ENCODE data around the gene C14orf93.

Gene C14orf93

DNA sequence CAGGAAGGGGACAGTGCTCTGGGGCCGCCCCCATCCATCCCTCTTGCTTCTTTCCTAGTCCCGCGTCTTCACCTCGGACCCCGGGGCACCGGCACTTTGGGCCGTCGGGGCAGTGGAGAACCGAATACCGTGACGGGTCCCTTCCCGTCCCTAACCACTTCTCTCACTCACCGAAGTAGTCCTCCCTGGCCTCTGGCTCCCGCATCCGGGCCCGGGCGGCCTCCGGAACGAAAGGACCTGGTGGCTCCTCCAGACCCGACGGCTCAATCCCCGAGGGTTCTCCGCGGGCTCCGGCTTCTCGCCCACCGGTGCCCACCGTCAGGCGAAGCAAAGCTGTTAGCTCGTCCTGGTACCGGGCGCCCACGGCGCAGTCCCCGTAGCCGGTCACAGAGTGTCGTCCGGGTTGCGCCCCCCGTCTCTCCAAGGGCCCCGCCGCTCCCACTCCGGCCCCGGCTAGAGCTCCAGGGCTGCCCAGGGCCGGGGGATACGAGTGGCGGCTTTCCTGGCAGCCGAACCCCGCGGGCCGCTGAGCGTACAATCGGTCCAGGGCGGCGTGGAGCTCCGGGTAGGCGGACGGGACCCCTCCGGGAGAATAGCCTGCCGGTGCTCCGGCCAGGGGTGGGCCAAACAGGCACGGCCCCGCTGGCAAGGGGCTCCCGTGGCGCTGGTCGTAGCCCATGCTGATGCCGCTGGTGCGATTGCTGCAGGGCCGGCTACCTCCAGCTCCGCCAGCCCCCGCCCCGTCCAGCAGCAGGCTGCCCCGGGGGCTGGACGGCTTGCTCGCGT is 28.7 kb downstream of the C14orf93 start:
- TF ChIP-seq, protein P1, sequence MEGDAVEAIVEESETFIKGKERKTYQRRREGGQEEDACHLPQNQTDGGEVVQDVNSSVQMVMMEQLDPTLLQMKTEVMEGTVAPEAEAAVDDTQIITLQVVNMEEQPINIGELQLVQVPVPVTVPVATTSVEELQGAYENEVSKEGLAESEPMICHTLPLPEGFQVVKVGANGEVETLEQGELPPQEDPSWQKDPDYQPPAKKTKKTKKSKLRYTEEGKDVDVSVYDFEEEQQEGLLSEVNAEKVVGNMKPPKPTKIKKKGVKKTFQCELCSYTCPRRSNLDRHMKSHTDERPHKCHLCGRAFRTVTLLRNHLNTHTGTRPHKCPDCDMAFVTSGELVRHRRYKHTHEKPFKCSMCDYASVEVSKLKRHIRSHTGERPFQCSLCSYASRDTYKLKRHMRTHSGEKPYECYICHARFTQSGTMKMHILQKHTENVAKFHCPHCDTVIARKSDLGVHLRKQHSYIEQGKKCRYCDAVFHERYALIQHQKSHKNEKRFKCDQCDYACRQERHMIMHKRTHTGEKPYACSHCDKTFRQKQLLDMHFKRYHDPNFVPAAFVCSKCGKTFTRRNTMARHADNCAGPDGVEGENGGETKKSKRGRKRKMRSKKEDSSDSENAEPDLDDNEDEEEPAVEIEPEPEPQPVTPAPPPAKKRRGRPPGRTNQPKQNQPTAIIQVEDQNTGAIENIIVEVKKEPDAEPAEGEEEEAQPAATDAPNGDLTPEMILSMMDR (IDR thresholded peaks at IDR 0.05; ENCODE audit: insufficient read depth, low read length, poor library complexity, severe bottlenecking), result no peak
- H3K36me3 ChIP-seq (ENCODE audit: control insufficient read depth, insufficient read depth, low read length), result no peaks in the 10 kb centered on the region
- H3K4me3 ChIP-seq (replicated peaks; ENCODE audit: low read depth, low read length), result no peak overlapping the region; the same call in 1 of the 2 replicates
- no peak for DNase-seq (ENCODE audit: extremely low read depth, insufficient read length)
- H3K27me3 ChIP-seq (replicated peaks; ENCODE audit: control insufficient read depth, insufficient read depth, low read length), result no peaks in the 10 kb centered on the region

DNA sequence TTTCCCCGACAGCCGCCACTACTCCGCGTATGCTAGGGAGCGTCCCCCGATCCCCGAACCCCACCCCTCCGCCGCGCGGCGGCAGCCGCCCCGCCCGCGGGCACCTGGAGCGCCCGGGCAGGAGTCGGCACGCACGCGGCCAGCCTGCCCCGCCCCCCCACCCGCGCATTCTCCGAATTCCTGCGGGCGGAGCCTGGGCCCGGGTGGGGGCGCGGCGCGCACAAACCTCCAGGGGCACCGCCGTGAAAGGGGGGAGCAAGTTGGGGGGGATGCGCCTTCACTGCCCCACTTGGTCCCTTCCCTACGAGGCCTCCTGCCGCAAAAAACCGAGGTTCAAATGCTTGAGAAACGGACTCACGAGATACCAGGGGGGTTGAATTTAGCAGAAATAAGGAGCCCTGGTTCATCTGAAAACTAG is 29.3 kb downstream of the C14orf93 start:
- Histone ChIP-seq H3K27me3 (replicated peaks; ENCODE audit: control insufficient read depth, insufficient read depth, low read length) (no peaks in the 10 kb centered on the region), H3K36me3 (ENCODE audit: control insufficient read depth, insufficient read depth, low read length) (no peaks in the 10 kb centered on the region), H3K4me3 (replicated peaks; ENCODE audit: low read depth, low read length) (no peak overlapping the region; the same call in 1 of the 2 replicates)
- DNase-seq (ENCODE audit: extremely low read depth, insufficient read length), result no peak
- TF ChIP-seq, protein P1 (IDR thresholded peaks at IDR 0.05; ENCODE audit: insufficient read depth, low read length, poor library complexity, severe bottlenecking), result no peak

DNA sequence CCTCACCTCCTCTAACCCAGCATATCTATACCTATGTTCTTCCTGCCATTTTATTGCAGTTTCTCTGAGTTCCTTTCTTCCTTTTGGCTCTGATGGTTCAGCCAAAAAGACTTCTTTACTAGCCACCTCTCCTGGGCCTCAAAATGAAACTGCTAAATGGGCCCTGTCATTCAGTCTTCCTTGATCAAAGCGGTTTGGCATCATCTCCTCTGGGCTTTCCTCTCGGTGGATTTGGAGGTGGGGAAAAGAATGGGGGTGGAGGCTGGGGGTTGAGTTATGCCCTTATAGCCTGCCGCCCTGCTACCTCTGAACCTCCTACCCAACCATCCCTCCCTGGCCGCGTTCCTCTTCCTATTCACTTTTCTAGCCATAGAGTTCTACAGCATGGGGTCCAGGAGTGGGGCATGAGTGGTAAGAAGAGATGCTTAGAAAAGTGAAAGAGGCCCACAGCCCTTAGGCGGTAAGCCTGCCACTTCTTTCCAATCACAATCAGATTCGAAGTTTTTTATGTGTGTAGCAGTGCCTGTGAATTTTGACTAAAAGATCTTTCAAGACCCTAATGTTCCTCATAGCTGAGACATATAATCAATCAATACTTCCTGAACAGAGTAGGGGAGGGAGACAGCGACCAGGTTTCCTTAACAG is 30.1 kb downstream of the C14orf93 start:
- TF ChIP-seq, protein P1 (IDR thresholded peaks at IDR 0.05; ENCODE audit: insufficient read depth, low read length, poor library complexity, severe bottlenecking), result no peak
- Histone ChIP-seq H3K27me3 (replicated peaks; ENCODE audit: control insufficient read depth, insufficient read depth, low read length) (no peaks in the 10 kb centered on the region), H3K36me3 (ENCODE audit: control insufficient read depth, insufficient read depth, low read length) (no peaks in the 10 kb centered on the region), H3K4me3 (replicated peaks; ENCODE audit: low read depth, low read length) (no peak overlapping the region)
- DNase-seq (ENCODE audit: extremely low read depth, insufficient read length), result no peak

DNA sequence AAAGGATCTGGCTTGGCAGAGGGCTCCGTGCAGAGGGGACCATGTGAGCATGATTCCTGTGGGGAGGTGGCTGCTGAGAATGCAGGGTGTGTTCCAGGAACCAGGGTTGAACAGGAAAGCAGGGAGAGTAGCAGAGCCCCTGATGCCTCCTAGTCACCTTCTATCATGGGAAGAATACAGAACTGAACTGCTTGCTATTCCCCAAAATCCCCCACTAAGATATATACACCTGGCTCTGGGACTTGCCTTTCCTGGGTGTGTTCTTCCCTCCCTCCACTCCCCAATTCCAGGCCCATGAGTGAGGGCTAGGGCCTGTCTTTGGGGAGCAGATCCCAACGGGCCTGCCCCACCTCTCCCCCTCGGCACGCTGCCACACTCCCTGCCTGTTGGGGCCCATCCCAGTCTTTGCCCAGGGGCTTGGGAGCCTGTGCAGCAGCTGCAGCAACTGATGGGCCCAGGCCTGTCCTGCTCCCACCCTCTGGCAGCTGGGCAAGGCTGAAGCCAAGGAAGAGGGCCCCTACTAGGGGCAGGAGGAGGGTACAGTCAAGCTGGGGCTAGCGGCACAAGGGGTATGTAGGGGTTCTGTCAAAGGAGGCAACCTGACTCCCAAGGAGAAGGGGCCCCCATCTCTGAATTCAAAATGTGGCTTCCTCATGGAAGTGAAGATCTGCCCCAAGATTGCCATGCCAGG is 30.8 kb downstream of the C14orf93 start:
- DNase-seq (ENCODE audit: extremely low read depth, insufficient read length), result no peak
- Histone ChIP-seq H3K36me3 (ENCODE audit: control insufficient read depth, insufficient read depth, low read length) (no peaks in the 10 kb centered on the region), H3K27me3 (replicated peaks; ENCODE audit: control insufficient read depth, insufficient read depth, low read length) (no peaks in the 10 kb centered on the region), H3K4me3 (replicated peaks; ENCODE audit: low read depth, low read length) (no peak overlapping the region)
- TF ChIP-seq, protein P1 (IDR thresholded peaks at IDR 0.05; ENCODE audit: insufficient read depth, low read length, poor library complexity, severe bottlenecking), result no peak

DNA sequence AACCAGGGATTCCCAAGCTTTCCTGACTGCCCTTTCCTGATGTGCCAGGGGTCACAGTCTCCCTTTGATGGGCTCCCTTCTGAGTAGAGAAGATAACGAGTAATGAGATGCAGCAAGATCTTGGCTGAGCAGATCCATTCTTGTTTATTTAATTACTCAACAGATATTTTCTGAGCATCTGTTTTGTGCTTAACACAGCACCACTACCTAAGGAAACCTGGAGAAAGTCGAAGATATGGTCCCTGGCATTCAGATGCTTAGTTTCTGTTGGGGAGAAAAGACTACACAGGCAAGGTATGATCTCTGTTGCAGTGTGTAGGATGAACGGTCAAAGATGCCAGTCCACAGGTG is 31.5 kb downstream of the C14orf93 start:
- Histone ChIP-seq H3K4me3 (replicated peaks; ENCODE audit: low read depth, low read length) (no peak overlapping the region), H3K36me3 (ENCODE audit: control insufficient read depth, insufficient read depth, low read length) (no peaks in the 10 kb centered on the region), H3K27me3 (replicated peaks; ENCODE audit: control insufficient read depth, insufficient read depth, low read length) (no peaks in the 10 kb centered on the region)
- TF ChIP-seq, protein P1 (IDR thresholded peaks at IDR 0.05; ENCODE audit: insufficient read depth, low read length, poor library complexity, severe bottlenecking), result no peak
- no peak for DNase-seq (ENCODE audit: extremely low read depth, insufficient read length)
